AG10803 (cell line): ENCODE data around the gene ADGRB3.

ENCODE experiments used
- DNase-seq: peaks from one replicate; pipeline ENCODE4 v3.0.0; 2010; ENCODE audit warnings: low read depth
- H3K4me3 ChIP-seq: 2 replicates; pipeline ENCODE4 v1.5.1; 2011; ENCODE audit warnings: mild to moderate bottlenecking, low read length, control low read depth
- CTCF ChIP-seq: conservative IDR thresholded peaks from 2 replicates; pipeline ENCODE4 v1.5.1; 2011; ENCODE audit warnings: mild to moderate bottlenecking, low read length, control low read depth, inconsistent platforms

ADGRB3 gene

GRCh38 chr6:69122407-69122773 is 487.3 kb downstream of the ADGRB3 start:
- no peak for DNase-seq
- H3K4me3 ChIP-seq, result no peak overlapping the region
- TF ChIP-seq CTCF, result no peak

GRCh38 chr6:69128411-69128810 is 493.3 kb downstream of the ADGRB3 start:
- no peak for TF ChIP-seq CTCF
- no peak for DNase-seq
- no peak overlapping the region for H3K4me3 ChIP-seq

GRCh38 chr6:69129046-69129445 is 494.0 kb downstream of the ADGRB3 start:
- TF ChIP-seq CTCF, result no peak
- H3K4me3 ChIP-seq, result no peak overlapping the region
- DNase-seq, result no peak

- no peak overlapping the region for H3K4me3 ChIP-seq
- TF ChIP-seq CTCF, result no peak
- DNase-seq, result no peak
These were observed 500.8 kb downstream of the ADGRB3 start for GRCh38 chr6:69135927-69136326.

- no peak for TF ChIP-seq CTCF
- H3K4me3 ChIP-seq, result no peak overlapping the region
- DNase-seq, result no peak
These were observed 503.1 kb downstream of the ADGRB3 start for GRCh38 chr6:69138148-69138547.

GRCh38 chr6:69138893-69139494 is 503.9 kb downstream of the ADGRB3 start:
- TF ChIP-seq CTCF, result no peak
- DNase-seq, result no peak
- no peak overlapping the region for H3K4me3 ChIP-seq

GRCh38 chr6:69145062-69145461 is 510.0 kb downstream of the ADGRB3 start:
- DNase-seq, result no peak
- no peak for TF ChIP-seq CTCF
- H3K4me3 ChIP-seq, result no peak overlapping the region
